ENCODE data around the gene MACROH2A1. TPM values are rescaled to one million over a fixed set of nuclear protein-coding genes. Genes with fewer than 3 reads are reported as not detected.

Gene MACROH2A1
- total and polyA plus RNA-seq, 2 experiments from 2014 or later = 64.9 to 81.6 TPM

DNA sequence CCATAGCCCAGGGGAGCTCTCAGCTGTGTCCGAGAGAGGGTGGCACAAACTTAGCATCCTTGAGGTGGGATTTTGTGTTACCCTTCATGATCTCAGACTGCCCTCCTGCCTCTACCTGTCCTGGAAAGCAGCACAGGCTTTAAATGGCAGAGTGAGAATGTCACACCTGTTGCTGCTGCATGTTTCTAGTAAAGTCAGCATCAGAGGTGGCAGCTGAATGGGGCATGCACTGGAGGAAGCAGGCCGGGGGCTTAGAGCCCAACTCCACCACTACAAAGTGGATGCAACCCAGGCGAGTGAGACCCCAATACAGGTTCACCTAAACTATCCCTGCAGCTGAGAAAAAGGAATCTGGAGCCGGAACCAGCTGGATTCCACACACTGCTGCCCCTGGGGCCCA lies 51.6 kb downstream of the MACROH2A1 start:
- Histone ChIP-seq H3K4me2 (no peak overlapping the region), H4K20me1 (replicated peaks; ENCODE audit: insufficient read depth) (no peaks in the 10 kb centered on the region; the same call in 1 of the 2 replicates), H3K4me1 (ENCODE audit: insufficient read depth) (no peaks in the 10 kb centered on the region), H2AFZ (no peak overlapping the region), H3K27ac (ENCODE audit: low read depth) (no peak overlapping the region), H3F3A (replicated peaks; ENCODE audit: low read depth) (no peaks in the 10 kb centered on the region), H3K27me3 (ENCODE audit: insufficient read depth) (no peaks in the 10 kb centered on the region), H3K36me3 (ENCODE audit: insufficient read depth) (no peaks in the 10 kb centered on the region), H3K9me2 (ENCODE audit: insufficient read depth) (no peaks in the 10 kb centered on the region), H3K4me3 (no peak overlapping the region), H3K79me2 (replicated peaks; ENCODE audit: insufficient read depth) (no peaks in the 10 kb centered on the region)
- Mint-ChIP-seq H3K4me1 (no peaks in the 10 kb centered on the region), H3K27me3 (ENCODE audit: insufficient read depth, low read depth, poor library complexity) (peaks cover 11% of the 10 kb centered on the region), H3K9me3 (no peaks in the 10 kb centered on the region), H3K27ac (no peak overlapping the region), H3K4me3 (no peak overlapping the region), H3K36me3 (ENCODE audit: low read depth) (peaks cover 42% of the 10 kb centered on the region)
- no peak for DNase-seq (ENCODE audit: low spot score)
- no peak for ATAC-seq
- no peak for TF ChIP-seq EZH2 (IDR thresholded peaks at IDR 0.05; ENCODE audit: low read depth, unreplicated experiment)
- no peak for TF ChIP-seq ZNF331 (CRISPR knock-in tag; IDR thresholded peaks at IDR 0.05; ENCODE audit: low read depth)
- no peak for TF ChIP-seq EZH2phosphoT487 (IDR thresholded peaks at IDR 0.05; ENCODE audit: unreplicated experiment)
- no peak for TF ChIP-seq CREB1 (CRISPR knock-in tag; IDR thresholded peaks at IDR 0.05; ENCODE audit: low read depth)
- TF ChIP-seq, protein P1, sequence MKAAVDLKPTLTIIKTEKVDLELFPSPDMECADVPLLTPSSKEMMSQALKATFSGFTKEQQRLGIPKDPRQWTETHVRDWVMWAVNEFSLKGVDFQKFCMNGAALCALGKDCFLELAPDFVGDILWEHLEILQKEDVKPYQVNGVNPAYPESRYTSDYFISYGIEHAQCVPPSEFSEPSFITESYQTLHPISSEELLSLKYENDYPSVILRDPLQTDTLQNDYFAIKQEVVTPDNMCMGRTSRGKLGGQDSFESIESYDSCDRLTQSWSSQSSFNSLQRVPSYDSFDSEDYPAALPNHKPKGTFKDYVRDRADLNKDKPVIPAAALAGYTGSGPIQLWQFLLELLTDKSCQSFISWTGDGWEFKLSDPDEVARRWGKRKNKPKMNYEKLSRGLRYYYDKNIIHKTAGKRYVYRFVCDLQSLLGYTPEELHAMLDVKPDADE (IDR thresholded peaks at IDR 0.05) = no peak
- TF ChIP-seq STAT1 (IDR thresholded peaks at IDR 0.05; ENCODE audit: unreplicated experiment) = no peak
- no peak for TF ChIP-seq NANOG (IDR thresholded peaks at IDR 0.05; ENCODE audit: borderline replicate concordance)
- TF ChIP-seq, protein P2, sequence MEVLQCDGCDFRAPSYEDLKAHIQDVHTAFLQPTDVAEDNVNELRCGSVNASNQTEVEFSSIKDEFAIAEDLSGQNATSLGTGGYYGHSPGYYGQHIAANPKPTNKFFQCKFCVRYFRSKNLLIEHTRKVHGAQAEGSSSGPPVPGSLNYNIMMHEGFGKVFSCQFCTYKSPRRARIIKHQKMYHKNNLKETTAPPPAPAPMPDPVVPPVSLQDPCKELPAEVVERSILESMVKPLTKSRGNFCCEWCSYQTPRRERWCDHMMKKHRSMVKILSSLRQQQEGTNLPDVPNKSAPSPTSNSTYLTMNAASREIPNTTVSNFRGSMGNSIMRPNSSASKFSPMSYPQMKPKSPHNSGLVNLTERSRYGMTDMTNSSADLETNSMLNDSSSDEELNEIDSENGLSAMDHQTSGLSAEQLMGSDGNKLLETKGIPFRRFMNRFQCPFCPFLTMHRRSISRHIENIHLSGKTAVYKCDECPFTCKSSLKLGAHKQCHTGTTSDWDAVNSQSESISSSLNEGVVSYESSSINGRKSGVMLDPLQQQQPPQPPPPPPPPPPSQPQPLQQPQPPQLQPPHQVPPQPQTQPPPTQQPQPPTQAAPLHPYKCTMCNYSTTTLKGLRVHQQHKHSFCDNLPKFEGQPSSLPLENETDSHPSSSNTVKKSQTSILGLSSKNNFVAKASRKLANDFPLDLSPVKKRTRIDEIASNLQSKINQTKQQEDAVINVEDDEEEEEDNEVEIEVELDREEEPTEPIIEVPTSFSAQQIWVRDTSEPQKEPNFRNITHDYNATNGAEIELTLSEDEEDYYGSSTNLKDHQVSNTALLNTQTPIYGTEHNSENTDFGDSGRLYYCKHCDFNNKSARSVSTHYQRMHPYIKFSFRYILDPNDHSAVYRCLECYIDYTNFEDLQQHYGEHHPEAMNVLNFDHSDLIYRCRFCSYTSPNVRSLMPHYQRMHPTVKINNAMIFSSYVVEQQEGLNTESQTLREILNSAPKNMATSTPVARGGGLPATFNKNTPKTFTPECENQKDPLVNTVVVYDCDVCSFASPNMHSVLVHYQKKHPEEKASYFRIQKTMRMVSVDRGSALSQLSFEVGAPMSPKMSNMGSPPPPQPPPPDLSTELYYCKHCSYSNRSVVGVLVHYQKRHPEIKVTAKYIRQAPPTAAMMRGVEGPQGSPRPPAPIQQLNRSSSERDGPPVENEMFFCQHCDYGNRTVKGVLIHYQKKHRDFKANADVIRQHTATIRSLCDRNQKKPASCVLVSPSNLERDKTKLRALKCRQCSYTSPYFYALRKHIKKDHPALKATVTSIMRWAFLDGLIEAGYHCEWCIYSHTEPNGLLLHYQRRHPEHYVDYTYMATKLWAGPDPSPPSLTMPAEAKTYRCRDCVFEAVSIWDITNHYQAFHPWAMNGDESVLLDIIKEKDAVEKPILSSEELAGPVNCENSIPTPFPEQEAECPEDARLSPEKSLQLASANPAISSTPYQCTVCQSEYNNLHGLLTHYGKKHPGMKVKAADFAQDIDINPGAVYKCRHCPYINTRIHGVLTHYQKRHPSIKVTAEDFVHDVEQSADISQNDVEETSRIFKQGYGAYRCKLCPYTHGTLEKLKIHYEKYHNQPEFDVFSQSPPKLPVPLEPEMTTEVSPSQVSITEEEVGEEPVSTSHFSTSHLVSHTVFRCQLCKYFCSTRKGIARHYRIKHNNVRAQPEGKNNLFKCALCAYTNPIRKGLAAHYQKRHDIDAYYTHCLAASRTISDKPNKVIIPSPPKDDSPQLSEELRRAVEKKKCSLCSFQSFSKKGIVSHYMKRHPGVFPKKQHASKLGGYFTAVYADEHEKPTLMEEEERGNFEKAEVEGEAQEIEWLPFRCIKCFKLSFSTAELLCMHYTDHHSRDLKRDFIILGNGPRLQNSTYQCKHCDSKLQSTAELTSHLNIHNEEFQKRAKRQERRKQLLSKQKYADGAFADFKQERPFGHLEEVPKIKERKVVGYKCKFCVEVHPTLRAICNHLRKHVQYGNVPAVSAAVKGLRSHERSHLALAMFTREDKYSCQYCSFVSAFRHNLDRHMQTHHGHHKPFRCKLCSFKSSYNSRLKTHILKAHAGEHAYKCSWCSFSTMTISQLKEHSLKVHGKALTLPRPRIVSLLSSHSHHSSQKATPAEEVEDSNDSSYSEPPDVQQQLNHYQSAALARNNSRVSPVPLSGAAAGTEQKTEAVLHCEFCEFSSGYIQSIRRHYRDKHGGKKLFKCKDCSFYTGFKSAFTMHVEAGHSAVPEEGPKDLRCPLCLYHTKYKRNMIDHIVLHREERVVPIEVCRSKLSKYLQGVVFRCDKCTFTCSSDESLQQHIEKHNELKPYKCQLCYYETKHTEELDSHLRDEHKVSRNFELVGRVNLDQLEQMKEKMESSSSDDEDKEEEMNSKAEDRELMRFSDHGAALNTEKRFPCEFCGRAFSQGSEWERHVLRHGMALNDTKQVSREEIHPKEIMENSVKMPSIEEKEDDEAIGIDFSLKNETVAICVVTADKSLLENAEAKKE (CRISPR knock-in tag; IDR thresholded peaks at IDR 0.05) = no peak

All from GM23338 (cell line).